NAMALWA (cell line): Measurements from ENCODE around the gene CORO1C.

ENCODE experiments used
- DNase-seq: peaks from one replicate; pipeline ENCODE4 v3.0.0-alpha.2; 2015; ENCODE audit warnings: low spot score

CORO1C gene

GRCh38 chr12:108696111-108696995 is 35.0 kb downstream of the CORO1C start:
- no peak for DNase-seq

- no peak for DNase-seq
These were observed 36.5 kb downstream of the CORO1C start for GRCh38 chr12:108694812-108695278.

- DNase-seq = no peak
These were observed 37.6 kb downstream of the CORO1C start for GRCh38 chr12:108693751-108694150.

- DNase-seq = no peak
These were observed 38.1 kb downstream of the CORO1C start for GRCh38 chr12:108693186-108693730.

GRCh38 chr12:108691998-108692808 is 39.1 kb downstream of the CORO1C start:
- peak; percentile 59 for DNase-seq

- DNase-seq = peak; percentile 73
These were observed 39.9 kb downstream of the CORO1C start for GRCh38 chr12:108691175-108691997.

- DNase-seq = no peak
These were observed 40.7 kb downstream of the CORO1C start for GRCh38 chr12:108690542-108691174.

GRCh38 chr12:108690191-108690518 is 41.2 kb downstream of the CORO1C start:
- DNase-seq = no peak

- DNase-seq = peak; percentile 51
These were observed 41.8 kb downstream of the CORO1C start for GRCh38 chr12:108689314-108690190.

- DNase-seq = no peak
These were observed 44.5 kb downstream of the CORO1C start for GRCh38 chr12:108686780-108687179.

GRCh38 chr12:108685469-108686260 is 45.7 kb downstream of the CORO1C start:
- DNase-seq = no peak

- DNase-seq = no peak
These were observed 47.3 kb downstream of the CORO1C start for GRCh38 chr12:108683906-108684556.

GRCh38 chr12:108681317-108681716 is 50.0 kb downstream of the CORO1C start:
- DNase-seq = no peak

GRCh38 chr12:108679106-108679681 is 52.1 kb downstream of the CORO1C start:
- no peak for DNase-seq

GRCh38 chr12:108678104-108678730 is 53.1 kb downstream of the CORO1C start:
- no peak for DNase-seq

- DNase-seq = no peak
These were observed 53.9 kb downstream of the CORO1C start for GRCh38 chr12:108677381-108677780.

GRCh38 chr12:108676707-108677106 is 54.6 kb downstream of the CORO1C start:
- DNase-seq = no peak

- no peak for DNase-seq
These were observed 55.5 kb downstream of the CORO1C start for GRCh38 chr12:108675792-108676191.
